Ishikawa (cell line): ENCODE measurements around the gene RNU6-1.
A peak's percentile ranks its signal among the peaks of the same experiment; 100 is the strongest.

Experiments
- CEBPB ChIP-seq: IDR thresholded peaks from 2 replicates; pipeline ENCODE4 v1.6.1; 2012
- CREB1 ChIP-seq: IDR thresholded peaks from 2 replicates; pipeline ENCODE4 v1.6.1; 2012; ENCODE audit warnings: low read depth
- EGR1 ChIP-seq: IDR thresholded peaks from 2 replicates; pipeline ENCODE4 v1.6.1; 2012
- EP300 ChIP-seq: IDR thresholded peaks from 2 replicates; pipeline ENCODE4 v1.6.1; 2012; ENCODE audit warnings: borderline replicate concordance
- FOXM1 ChIP-seq: IDR thresholded peaks from 2 replicates; pipeline ENCODE4 v1.6.1; 2012; ENCODE audit warnings: low read depth, borderline replicate concordance
- MAX ChIP-seq: IDR thresholded peaks from 2 replicates; pipeline ENCODE4 v1.6.1; 2012
- NFIC ChIP-seq: IDR thresholded peaks from 2 replicates; pipeline ENCODE4 v1.6.1; 2012
- RAD21 ChIP-seq: IDR thresholded peaks from 2 replicates; pipeline ENCODE4 v1.6.1; 2012; ENCODE audit warnings: low read depth
- REST ChIP-seq: IDR thresholded peaks from 2 replicates; pipeline ENCODE4 v1.6.1; 2012; ENCODE audit warnings: low read depth, mild to moderate bottlenecking
- TAF1 ChIP-seq: IDR thresholded peaks from 2 replicates; pipeline ENCODE4 v1.6.1; 2012; ENCODE audit warnings: low read depth, mild to moderate bottlenecking
- TCF12 ChIP-seq: IDR thresholded peaks from 2 replicates; pipeline ENCODE4 v1.6.1; 2012; ENCODE audit warnings: low read depth
- TEAD4 ChIP-seq: IDR thresholded peaks from 2 replicates; pipeline ENCODE4 v1.6.1; 2012
- USF1 ChIP-seq: IDR thresholded peaks from 2 replicates; pipeline ENCODE4 v1.6.1; 2012
- YY1 ChIP-seq: IDR thresholded peaks from 2 replicates; pipeline ENCODE4 v1.6.1; 2012; ENCODE audit warnings: low read depth
- ZBTB7A ChIP-seq: IDR thresholded peaks from 2 replicates; pipeline ENCODE4 v1.6.1; 2012; ENCODE audit warnings: low read depth

Gene RNU6-1

GRCh38 chr15:67870868-67871408 lies 31.1 kb upstream of the RNU6-1 start:
- TF ChIP-seq NFIC (no peak), USF1 (no peak), CREB1 (no peak)

GRCh38 chr15:67869701-67870100 lies 29.9 kb upstream of the RNU6-1 start:
- TF ChIP-seq TEAD4 (no peak), CREB1 (no peak), NFIC (no peak), TAF1 (no peak), YY1 (no peak), ZBTB7A (no peak), MAX (no peak)

- TF ChIP-seq EP300 (peak; percentile 84), TCF12 (peak; percentile 72), RAD21 (no peak), NFIC (peak; percentile 73), EGR1 (no peak), USF1 (no peak), MAX (no peak), FOXM1 (peak; percentile 65), TEAD4 (peak; percentile 66; the same call in 1 of the 2 replicates), TAF1 (no peak), YY1 (no peak), CEBPB (no peak), ZBTB7A (no peak), REST (no peak), CREB1 (no peak)
These were observed 25.9 kb upstream of the RNU6-1 start for GRCh38 chr15:67865766-67866165.

- TF ChIP-seq CREB1 (no peak), TEAD4 (peak; percentile 53; the same call in 1 of the 2 replicates), RAD21 (no peak)
These were observed 25.5 kb upstream of the RNU6-1 start for GRCh38 chr15:67865331-67865730.

- TF ChIP-seq EGR1, result peak; percentile 72; the same call in 1 of the 2 replicates
- TF ChIP-seq NFIC, result no peak
- TF ChIP-seq TAF1, result no peak
- TF ChIP-seq TCF12, result peak; percentile 24; the same call in 1 of the 2 replicates
- TF ChIP-seq TEAD4, result no peak
- peak; percentile 85 for TF ChIP-seq RAD21
- peak; percentile 86 for TF ChIP-seq MAX
- no peak for TF ChIP-seq YY1
These were observed 23.7 kb upstream of the RNU6-1 start for GRCh38 chr15:67863442-67863987.

- TF ChIP-seq USF1 (no peak), ZBTB7A (no peak), CEBPB (no peak), EGR1 (no peak), MAX (no peak)
These were observed 23.1 kb upstream of the RNU6-1 start for GRCh38 chr15:67862750-67863441.

GRCh38 chr15:67861983-67862382 lies 22.1 kb upstream of the RNU6-1 start:
- TF ChIP-seq EGR1 (no peak), NFIC (no peak), FOXM1 (no peak), REST (no peak), USF1 (no peak), CEBPB (no peak), RAD21 (no peak), TAF1 (no peak), YY1 (no peak), MAX (no peak), TEAD4 (no peak), EP300 (no peak), TCF12 (no peak), ZBTB7A (no peak), CREB1 (no peak)
